Bone marrow (tissue), 2 donors: ENCODE results near the gene DLD.
"Not testable (repeated sequence)": the region's sequence is repeated elsewhere in the genome, so short reads cannot be mapped to it uniquely, and the experiment has no call there.

Experiments
- DNase-seq, 2 donors: peaks; one replicate each; lab custom pipeline; 2025; lab: John Stamatoyannopoulos, UW

DLD gene

GRCh38 chr7:107917763-107918651, 27.0 kb downstream of the DLD start:
- no peak for DNase-seq

GRCh38 chr7:107918948-107919347, 28.0 kb downstream of the DLD start:
- no peak for DNase-seq

GRCh38 chr7:107920048-107920772, 29.2 kb downstream of the DLD start:
- DNase-seq: peak in 1 of 2 donors; percentile 21

DNA sequence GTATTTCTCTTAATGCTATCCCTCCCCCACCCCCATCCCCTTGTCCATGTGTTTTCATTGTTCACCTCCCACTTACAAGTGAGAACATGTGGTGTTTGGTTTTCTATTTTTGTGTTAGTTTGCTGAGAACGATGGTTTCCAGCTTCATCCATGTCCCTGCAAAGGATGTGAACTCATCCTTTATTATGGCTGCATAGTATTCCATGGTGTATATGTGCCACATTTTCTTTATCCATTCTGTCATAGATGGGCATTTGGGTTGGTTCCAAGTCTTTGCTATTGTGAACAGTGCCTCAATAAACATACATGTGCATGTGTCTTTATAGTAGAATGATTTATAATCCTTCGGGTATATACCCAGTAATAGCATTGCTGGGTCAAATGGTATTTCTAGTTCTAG, 30.8 kb downstream of the DLD start:
- not testable (repeated sequence) for DNase-seq

- DNase-seq: no peak
Measured at GRCh38 chr7:107922886-107923285, 31.9 kb downstream of the DLD start.

DNA sequence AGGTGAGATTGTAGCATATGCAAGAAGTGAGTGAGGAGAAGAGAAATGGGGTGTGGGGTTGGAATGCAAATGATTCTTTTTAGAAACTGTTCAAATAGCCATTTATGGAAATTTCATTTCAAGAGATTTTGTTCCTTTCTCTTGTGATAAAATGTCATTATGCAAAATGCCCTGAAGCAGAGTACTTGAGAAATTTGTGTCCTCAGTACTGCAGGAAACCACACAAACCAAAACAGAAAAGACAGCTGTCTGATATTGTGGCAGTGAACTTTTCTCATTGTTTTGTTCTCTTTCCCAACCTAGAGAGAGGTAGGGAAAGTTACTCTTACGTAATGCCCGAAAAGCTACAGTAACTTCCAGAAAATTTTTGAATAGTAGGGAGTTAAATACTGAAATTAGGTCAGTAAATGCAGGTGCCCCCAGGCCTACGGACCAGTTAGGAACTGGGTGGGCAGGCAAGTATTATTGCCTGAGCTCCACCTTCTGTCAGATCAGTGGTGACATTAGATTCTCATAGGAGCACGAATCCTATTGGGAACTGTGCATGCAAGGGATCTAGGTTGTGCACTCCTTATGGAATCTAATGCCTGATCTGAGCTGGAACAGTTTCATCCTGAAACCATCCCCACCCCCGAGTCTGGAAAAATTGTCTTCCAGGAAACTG, 34.0 kb downstream of the DLD start:
- no peak for DNase-seq

- DNase-seq: no peak
Measured at GRCh38 chr7:107926481-107926880, 35.5 kb downstream of the DLD start.

DNA sequence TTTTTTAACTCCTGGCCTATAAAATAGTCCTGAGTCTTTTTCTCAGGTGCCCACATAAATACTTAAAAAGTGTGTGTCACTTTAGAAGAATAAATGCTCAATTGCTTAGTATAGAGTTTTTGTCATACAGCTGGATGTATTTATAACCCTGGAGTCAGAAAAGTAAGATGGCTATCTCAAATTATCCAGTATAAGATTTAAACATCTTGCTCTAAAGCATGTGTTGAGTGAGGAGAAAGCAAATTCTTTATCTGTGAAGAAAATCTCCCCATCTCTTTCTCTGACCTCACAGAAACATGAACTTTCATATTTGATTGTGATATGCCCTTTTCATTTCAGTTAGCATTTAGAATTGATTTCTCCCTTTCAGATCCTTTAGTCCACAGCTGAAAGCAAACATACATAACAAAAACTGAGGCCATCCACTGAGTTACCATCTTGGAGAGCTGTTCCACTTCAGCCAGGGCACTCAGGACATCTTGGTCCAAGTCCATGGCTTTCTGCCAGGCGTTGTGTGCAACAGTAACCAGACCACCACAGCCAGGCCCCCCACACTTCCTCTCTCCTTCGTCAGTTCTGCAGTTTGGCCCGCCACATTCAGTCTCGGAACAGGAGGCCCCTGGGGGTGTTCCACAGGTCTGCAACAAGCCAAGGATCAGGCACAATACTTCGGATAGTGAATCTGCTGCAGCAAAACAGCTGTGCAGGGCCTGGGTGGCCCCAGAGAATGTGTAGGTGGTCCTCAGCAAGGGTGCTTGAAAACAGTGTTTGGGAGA, 40.9 kb downstream of the DLD start:
- DNase-seq: no peak

DNA sequence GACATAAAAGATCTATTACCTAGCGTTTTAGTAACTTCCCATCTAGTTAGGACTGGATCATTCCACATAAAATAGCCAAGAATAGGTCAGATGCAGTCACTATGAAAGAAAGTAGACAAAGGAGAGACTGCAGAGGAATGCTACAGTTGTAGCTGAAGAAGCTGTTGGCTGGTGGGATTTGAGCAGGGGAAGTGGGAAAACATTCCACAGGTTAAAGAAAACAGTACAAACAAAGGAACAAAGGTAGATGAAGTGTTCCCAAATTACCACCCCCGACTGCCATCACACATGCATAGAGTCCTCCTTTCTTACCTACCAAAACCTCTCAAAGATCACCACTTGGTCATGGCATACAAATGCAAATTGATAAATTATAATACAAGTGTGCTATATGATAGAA, 41.8 kb downstream of the DLD start:
- no peak for DNase-seq

GRCh38 chr7:107933386-107934013, 42.5 kb downstream of the DLD start:
- no peak for DNase-seq

- no peak for DNase-seq
Measured at GRCh38 chr7:107934991-107935770, 44.2 kb downstream of the DLD start.

DNA sequence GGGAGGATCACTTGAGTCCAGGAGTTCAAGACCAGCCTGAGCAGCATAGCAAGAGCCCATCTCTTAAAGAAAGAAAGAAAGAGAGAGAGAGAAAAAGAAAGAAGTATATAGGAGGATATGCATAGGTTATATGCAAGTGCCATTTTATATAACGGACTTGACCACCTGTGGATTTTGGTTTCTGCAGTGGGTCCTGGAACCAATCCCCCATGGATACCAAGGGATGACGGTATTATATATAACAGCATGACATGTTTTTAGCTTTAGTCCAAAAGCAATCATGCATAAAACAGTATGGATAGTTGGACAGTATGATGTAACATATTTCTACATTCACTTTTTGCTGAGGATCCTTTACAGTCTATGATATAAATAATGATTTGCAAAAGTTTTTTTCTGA, 45.3 kb downstream of the DLD start:
- no peak for DNase-seq

DNA sequence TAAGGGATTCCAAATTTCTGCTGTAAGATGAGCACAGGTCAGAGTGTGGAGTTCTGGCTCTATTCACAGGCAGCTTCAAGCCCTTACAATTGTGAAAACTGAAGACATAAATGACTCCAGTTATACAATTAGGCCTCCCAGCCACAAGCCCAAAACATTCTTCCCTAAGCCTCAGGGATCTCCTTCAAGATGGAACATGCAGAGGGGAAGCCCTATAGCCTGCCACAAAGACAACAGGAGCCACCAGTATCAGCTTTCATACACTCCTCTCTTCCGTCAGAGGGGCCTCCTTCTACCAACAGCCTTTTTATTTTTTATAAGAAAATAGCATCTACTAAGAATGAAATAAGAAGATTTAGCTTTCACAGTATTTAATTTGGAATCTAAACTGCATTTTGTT, 46.5 kb downstream of the DLD start:
- DNase-seq: no peak

DNA sequence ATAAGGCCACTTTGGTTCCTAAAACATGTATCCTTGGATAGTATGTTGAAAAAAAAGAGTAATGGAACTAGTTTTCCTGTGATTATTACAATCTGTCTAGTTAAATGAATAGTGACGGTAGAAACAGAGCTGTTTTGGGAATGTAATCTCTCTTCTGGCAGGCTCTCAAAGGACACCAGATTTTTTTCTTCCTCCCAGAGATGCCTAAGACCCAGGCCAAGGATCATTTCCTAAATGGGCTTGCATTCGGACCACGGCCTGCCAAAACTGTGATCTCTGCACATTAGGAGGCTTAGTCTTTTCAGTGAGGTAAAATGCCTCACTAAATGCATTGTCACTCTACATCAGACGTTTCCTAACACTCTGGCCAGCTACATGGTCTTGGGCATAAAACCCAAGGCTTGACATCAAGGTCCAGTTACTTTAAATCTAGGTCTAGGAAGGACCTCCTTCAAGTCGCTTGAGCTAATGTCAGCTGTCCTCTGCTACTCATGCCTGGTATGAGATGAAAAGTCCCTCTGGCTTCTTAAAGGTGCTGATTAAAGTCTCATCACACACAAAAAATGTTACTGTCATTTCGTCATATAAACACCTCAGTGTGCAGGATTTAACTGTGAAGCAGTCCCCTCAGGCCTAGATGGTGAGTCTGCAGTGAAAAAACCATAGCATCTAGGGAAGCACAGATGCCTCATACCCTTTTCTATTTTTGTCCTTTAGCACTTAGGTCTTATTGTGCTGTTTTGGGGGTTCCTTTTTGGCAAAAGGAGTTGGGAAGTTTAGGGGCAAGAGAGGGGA, 47.7 kb downstream of the DLD start:
- no peak for DNase-seq

GRCh38 chr7:107939573-107940489, 48.8 kb downstream of the DLD start:
- no peak for DNase-seq

DNA sequence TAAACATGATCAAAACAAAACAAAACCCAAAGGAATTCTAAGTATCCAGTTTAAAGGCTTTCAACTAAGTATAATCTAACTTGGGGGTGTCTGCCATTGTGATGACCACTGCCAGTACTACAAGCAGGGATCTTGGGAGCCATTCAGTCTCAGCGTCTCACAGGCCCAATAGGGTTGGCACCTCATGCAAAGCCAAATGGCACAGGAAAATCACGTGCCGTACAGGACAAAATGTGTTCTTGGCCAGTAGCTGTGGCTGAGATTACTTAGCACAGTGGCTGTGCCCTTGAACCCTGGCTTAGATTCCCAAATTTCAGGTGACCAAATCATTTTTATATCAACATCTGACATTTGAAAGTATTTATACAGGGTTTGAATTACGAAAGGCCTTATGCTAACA, 50.0 kb downstream of the DLD start:
- no peak for DNase-seq

DNA sequence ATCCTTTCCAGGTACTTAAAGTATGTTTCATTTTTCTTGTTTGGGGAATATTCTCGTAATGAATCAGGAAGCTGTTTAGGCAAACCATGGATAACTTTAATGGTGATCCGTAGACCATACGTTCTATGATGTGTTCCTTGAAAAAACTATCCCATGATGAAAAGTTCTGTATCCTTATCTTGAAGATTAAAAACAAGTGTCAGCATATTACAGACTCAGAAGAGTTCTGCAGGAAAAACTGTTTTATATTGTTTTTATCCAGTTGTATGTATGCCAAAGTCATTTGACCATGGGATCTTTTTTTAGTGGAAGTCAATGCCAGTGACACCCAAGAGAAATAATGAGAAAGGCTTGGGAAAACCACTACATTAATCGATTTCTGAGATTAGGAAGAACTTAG, 52.0 kb downstream of the DLD start:
- no peak for DNase-seq

GRCh38 chr7:107944411-107945169, 53.6 kb downstream of the DLD start:
- DNase-seq: no peak
